ENCODE data around the gene NPAS3.

DNA sequence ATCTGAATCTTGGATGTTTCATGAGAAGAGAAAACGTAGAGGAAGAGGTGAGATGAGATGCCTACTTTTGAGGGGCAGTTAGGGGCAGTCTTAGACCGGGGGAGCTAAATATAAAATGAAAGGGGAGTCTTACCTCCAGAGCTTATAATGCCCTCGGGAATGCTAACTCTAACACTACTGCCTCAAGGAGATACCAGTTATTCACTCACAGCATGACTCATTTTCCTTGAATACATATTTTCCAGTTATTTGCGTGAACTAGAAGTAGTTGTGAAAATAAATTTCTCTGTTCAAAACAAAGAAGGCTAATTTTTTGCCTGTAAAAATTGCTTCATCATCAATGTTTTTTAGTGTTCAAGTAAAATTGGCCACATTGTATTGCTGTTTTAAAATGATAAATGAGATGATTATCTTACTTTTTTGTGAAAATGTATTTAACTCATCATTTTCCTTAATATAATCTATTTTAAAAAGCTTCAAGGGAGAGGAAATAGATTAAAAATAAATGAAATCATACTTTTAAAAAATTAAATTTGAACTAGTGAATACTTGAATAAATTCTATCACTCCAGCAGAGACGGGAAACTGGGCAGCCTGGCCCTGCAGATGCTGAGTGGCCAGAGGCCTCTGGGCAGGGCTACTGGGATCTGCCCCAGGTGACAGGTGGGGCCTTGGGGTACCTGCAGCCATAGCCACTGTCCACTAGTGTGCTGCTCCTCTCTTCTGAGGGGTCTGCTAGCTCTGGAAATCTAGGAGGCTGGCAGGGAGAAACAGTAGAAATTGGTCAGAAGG is 672.9 kb downstream of the NPAS3 start:
- TF ChIP-seq, protein P1, sequence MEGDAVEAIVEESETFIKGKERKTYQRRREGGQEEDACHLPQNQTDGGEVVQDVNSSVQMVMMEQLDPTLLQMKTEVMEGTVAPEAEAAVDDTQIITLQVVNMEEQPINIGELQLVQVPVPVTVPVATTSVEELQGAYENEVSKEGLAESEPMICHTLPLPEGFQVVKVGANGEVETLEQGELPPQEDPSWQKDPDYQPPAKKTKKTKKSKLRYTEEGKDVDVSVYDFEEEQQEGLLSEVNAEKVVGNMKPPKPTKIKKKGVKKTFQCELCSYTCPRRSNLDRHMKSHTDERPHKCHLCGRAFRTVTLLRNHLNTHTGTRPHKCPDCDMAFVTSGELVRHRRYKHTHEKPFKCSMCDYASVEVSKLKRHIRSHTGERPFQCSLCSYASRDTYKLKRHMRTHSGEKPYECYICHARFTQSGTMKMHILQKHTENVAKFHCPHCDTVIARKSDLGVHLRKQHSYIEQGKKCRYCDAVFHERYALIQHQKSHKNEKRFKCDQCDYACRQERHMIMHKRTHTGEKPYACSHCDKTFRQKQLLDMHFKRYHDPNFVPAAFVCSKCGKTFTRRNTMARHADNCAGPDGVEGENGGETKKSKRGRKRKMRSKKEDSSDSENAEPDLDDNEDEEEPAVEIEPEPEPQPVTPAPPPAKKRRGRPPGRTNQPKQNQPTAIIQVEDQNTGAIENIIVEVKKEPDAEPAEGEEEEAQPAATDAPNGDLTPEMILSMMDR (conservative IDR thresholded peaks at IDR 0.05; ENCODE audit: low read length), result no peak
- TF ChIP-seq EZH2phosphoT487 (IDR thresholded peaks at IDR 0.05; ENCODE audit: borderline replicate concordance, low read depth, low read length), result no peak
